Ishikawa (cell line): ENCODE measurements around the gene TXNDC8.

Experiments used
- CEBPB ChIP-seq: IDR thresholded peaks from 2 replicates; pipeline ENCODE4 v1.6.1; 2012
- CREB1 ChIP-seq: IDR thresholded peaks from 2 replicates; pipeline ENCODE4 v1.6.1; 2012; ENCODE audit warnings: low read depth
- EGR1 ChIP-seq: IDR thresholded peaks from 2 replicates; pipeline ENCODE4 v1.6.1; 2012
- EP300 ChIP-seq: IDR thresholded peaks from 2 replicates; pipeline ENCODE4 v1.6.1; 2012; ENCODE audit warnings: borderline replicate concordance
- FOXM1 ChIP-seq: IDR thresholded peaks from 2 replicates; pipeline ENCODE4 v1.6.1; 2012; ENCODE audit warnings: low read depth, borderline replicate concordance
- NFIC ChIP-seq: IDR thresholded peaks from 2 replicates; pipeline ENCODE4 v1.6.1; 2012
- RAD21 ChIP-seq: IDR thresholded peaks from 2 replicates; pipeline ENCODE4 v1.6.1; 2012; ENCODE audit warnings: low read depth
- TAF1 ChIP-seq: IDR thresholded peaks from 2 replicates; pipeline ENCODE4 v1.6.1; 2012; ENCODE audit warnings: low read depth, mild to moderate bottlenecking
- TCF12 ChIP-seq: IDR thresholded peaks from 2 replicates; pipeline ENCODE4 v1.6.1; 2012; ENCODE audit warnings: low read depth
- TEAD4 ChIP-seq: IDR thresholded peaks from 2 replicates; pipeline ENCODE4 v1.6.1; 2012
- USF1 ChIP-seq: IDR thresholded peaks from 2 replicates; pipeline ENCODE4 v1.6.1; 2012
- YY1 ChIP-seq: IDR thresholded peaks from 2 replicates; pipeline ENCODE4 v1.6.1; 2012; ENCODE audit warnings: low read depth
- ZBTB7A ChIP-seq: IDR thresholded peaks from 2 replicates; pipeline ENCODE4 v1.6.1; 2012; ENCODE audit warnings: low read depth
- TF ChIP-seq, protein P1 (sequence below): IDR thresholded peaks from 2 replicates; pipeline ENCODE4 v1.6.1; 2012
- TF ChIP-seq, protein P2 (sequence below): IDR thresholded peaks from 2 replicates; pipeline ENCODE4 v1.6.1; 2012; ENCODE audit warnings: low read depth, mild to moderate bottlenecking

TXNDC8 gene

DNA sequence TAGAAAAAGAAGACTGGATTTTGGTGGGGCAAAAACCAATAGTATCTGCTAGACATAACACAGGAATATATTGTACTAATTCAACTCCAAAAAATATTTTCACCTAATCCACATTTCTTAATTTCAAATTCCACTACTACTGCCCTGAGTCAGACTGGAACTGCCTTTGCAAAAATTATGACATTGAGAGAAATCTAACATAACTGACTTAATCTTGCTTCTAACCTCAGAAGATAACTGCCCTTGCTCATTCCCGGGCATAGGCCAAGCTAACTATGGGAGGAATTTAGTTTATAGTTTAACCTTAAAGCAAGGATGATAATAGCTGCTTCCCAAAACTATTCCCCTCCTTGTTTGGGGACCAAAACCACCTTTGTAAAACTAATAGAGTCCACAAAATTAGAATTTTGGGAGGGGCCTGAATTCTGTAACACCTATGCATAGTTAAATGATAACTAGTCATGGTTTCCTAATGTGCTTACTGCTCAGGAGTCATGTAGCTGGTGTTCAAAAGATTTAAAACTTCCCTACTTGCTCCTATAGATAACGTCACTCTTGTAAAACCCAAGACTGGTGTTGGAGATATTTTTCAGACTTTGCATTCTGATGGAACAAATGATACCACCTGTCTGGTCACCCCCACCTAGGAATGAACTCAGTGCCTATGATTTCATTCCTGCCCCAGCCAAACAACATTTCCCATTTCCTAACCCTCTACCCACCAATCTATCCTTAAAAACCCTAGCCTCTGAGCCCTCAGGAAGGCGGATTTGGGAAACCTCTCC is 67.3 kb downstream of the TXNDC8 start:
- TF ChIP-seq FOXM1, result no peak
- no peak for TF ChIP-seq TEAD4
- TF ChIP-seq CREB1, result no peak

DNA sequence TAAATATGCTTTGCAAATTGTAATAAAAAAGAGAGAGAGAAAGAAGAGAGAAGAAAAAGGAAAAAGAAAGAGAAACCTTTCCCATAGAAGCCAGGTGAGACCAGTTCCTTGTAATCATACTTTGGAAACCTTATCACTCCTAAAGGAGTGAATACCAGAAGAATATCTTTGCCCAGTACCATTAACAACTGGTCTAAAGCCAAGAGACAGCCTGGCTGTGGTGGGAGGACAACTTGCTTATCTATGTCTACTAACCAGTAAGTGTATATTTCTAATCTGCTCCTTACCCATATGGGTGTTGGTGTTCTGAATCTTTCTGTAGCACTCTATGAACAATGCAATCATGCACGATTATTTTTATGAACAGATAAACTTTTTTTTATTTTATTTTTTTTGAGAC is 70.9 kb downstream of the TXNDC8 start:
- TF ChIP-seq ZBTB7A, result no peak
- no peak for TF ChIP-seq FOXM1
- TF ChIP-seq, protein P1, sequence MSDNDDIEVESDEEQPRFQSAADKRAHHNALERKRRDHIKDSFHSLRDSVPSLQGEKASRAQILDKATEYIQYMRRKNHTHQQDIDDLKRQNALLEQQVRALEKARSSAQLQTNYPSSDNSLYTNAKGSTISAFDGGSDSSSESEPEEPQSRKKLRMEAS, result no peak
- TF ChIP-seq, protein P2, sequence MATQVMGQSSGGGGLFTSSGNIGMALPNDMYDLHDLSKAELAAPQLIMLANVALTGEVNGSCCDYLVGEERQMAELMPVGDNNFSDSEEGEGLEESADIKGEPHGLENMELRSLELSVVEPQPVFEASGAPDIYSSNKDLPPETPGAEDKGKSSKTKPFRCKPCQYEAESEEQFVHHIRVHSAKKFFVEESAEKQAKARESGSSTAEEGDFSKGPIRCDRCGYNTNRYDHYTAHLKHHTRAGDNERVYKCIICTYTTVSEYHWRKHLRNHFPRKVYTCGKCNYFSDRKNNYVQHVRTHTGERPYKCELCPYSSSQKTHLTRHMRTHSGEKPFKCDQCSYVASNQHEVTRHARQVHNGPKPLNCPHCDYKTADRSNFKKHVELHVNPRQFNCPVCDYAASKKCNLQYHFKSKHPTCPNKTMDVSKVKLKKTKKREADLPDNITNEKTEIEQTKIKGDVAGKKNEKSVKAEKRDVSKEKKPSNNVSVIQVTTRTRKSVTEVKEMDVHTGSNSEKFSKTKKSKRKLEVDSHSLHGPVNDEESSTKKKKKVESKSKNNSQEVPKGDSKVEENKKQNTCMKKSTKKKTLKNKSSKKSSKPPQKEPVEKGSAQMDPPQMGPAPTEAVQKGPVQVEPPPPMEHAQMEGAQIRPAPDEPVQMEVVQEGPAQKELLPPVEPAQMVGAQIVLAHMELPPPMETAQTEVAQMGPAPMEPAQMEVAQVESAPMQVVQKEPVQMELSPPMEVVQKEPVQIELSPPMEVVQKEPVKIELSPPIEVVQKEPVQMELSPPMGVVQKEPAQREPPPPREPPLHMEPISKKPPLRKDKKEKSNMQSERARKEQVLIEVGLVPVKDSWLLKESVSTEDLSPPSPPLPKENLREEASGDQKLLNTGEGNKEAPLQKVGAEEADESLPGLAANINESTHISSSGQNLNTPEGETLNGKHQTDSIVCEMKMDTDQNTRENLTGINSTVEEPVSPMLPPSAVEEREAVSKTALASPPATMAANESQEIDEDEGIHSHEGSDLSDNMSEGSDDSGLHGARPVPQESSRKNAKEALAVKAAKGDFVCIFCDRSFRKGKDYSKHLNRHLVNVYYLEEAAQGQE, result no peak
- no peak for TF ChIP-seq TCF12
- no peak for TF ChIP-seq NFIC
- TF ChIP-seq USF1, result no peak
- TF ChIP-seq TEAD4, result no peak
- no peak for TF ChIP-seq EP300

DNA sequence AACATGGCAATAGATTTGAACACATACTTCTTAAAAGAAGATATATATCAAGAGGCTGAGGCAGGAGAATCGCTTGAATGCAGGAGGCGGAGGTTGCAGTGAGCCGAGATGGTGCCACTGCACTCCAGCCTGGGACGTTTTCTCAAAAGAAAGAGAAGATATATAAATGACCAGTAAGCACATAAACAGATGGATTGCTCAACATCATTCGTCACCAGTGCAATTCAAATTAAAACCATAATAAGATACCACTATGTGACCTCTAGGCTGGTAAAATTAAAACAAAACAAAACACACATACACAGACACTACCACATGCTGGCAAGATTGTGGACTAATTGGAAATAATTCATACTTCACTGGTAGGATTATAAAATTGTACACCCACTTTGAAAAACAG is 76.0 kb downstream of the TXNDC8 start:
- TF ChIP-seq NFIC (no peak), EP300 (no peak), USF1 (no peak), CREB1 (no peak), TAF1 (no peak), TCF12 (no peak), ZBTB7A (no peak), FOXM1 (no peak), EGR1 (no peak), CEBPB (no peak), YY1 (no peak), TEAD4 (no peak), RAD21 (no peak)
- TF ChIP-seq, protein P1, result no peak

DNA sequence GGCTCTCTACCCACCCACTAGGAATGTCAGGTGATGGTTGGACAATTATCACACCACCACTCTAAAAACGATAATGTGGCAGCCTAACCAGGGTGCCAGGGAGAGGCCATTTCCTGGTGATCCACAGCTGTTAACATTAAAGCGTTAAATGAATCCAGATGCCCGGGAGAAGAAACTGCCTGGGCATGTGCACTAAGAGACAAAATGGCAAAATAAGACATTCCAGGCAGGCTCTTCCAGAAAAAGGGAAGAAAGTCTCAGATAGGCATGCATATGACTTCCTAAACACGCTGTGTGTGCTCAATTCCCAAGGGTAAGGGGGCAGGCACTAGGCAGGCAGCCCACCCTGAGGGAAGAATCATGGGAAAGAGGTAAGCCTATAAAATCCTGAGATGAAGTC is 76.8 kb downstream of the TXNDC8 start:
- TF ChIP-seq TAF1 (no peak), FOXM1 (no peak), TEAD4 (no peak), CREB1 (no peak), EP300 (no peak), TCF12 (no peak)
- TF ChIP-seq, protein P1, result no peak

GRCh38 chr9:110259566-110259965 is 78.1 kb downstream of the TXNDC8 start:
- TF ChIP-seq NFIC (no peak), RAD21 (no peak), FOXM1 (no peak), ZBTB7A (no peak), TCF12 (no peak)

DNA sequence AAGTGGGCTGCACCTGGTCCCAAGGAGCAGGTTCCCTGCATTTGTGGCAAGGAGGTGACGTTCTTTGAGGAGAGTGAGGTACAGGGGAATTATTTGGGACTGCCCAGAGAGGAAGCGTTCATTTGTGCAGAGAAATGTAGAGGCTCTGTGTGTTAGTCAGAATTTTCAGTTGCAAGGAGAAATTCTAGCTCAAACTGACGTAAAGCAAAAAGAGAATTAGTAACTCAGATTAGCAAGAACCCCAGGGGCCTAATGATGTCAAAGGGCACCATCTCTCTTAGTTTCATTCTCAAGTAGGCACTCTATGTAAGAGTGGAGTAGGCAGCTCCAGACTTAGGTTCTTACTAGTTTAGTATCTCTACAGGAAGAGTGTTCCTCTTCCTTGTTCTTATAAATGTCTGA is 79.0 kb downstream of the TXNDC8 start:
- TF ChIP-seq CEBPB (no peak), RAD21 (no peak), TEAD4 (no peak), ZBTB7A (no peak), FOXM1 (no peak), TCF12 (no peak), EGR1 (no peak), NFIC (no peak)
- TF ChIP-seq, protein P2, result no peak

- TF ChIP-seq CREB1, result no peak
- TF ChIP-seq TCF12, result no peak
- no peak for TF ChIP-seq CEBPB
Observed at GRCh38 chr9:110257956-110258355, 79.7 kb downstream of the TXNDC8 start.
